Measurements from ENCODE around the gene C1QL2. TPM values are rescaled to one million over a fixed set of nuclear protein-coding genes. Genes with fewer than 3 reads are reported as not detected.

C1QL2 gene
- total and polyA plus RNA-seq, 4 donors = 0.03 to 0.31 TPM; not detected in 2

DNA sequence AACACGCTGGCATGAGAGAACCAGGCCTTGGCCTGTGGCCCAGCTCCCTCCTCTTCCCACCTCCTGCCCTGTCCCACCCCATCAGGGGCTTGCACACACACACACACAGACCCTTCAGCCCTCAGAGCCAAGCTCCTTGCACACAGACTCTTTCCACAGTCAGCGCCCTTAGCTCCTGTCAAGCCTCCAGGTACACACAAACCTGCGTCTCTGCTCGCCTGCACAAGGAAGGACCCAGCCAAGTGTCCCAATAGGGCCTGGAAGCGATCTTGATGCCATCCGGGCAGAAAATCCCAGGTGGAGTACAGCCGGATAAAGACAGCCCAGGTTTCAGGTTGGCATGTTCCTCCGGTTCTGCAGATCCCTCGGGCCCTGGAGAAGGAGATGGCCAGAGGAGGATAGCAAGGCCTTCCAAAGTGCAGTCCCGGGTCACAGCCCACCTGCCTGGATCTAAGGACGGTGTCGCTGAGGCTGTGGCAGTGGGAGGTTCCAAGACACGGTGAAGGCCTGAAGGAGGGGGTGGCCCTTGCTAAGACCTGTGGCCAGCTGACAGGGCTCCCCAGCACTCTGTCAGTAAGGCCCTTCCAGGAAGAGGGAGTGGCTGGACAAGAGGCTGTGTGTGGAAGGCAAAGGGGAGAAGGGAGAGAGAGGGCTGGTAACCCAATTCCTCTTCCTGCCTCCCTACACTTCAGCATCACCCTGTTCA is 46.6 kb upstream of the C1QL2 start:
- WGBS, 2 donors = 78 to 88% methylated on average over 13 of the region's 13 CpGs
- no peaks in the 10 kb centered on the region for H3K27me3 ChIP-seq (ENCODE audit: control insufficient read depth in 3 of 3, insufficient read depth in 3 of 3, low read length in 2 of 3)
- no peak overlapping the region for H3K9ac ChIP-seq (ENCODE audit: insufficient read depth in 1 of 2, low read length in 2 of 2)
- H3K36me3 ChIP-seq (ENCODE audit: control insufficient read depth in 4 of 4, insufficient read depth in 4 of 4, low read length in 4 of 4) = no peaks in the 10 kb centered on the region
- H3K27ac ChIP-seq (ENCODE audit: low read depth in 1 of 2, low read length in 1 of 2) = no peak overlapping the region
- no peak overlapping the region for H3K4me3 ChIP-seq
- no peaks in the 10 kb centered on the region for H3K4me1 ChIP-seq (ENCODE audit: control insufficient read depth in 5 of 5, insufficient read depth in 5 of 5, low read length in 5 of 5)
- no peak for TF ChIP-seq CTCF (IDR thresholded peaks at IDR 0.05; ENCODE audit: control extremely low read depth, extremely low read depth)
- no peak for ATAC-seq (ENCODE audit: insufficient read depth, low FRiP score)
- no peaks in the 10 kb centered on the region for H3K9me3 ChIP-seq (ENCODE audit: control insufficient read depth in 4 of 4, insufficient read depth in 3 of 4, low read length in 3 of 4)
- no peak for DNase-seq

GRCh38 chr2:119204525-119204924 is 46.0 kb upstream of the C1QL2 start:
- H3K27ac ChIP-seq (ENCODE audit: low read depth in 1 of 2, low read length in 1 of 2) = no peak overlapping the region
- H3K9ac ChIP-seq (ENCODE audit: insufficient read depth in 1 of 2, low read length in 2 of 2) = no peak overlapping the region
- H3K36me3 ChIP-seq (ENCODE audit: control insufficient read depth in 4 of 4, insufficient read depth in 4 of 4, low read length in 4 of 4) = no peaks in the 10 kb centered on the region
- WGBS, 2 donors = 84 to 94% methylated on average over 6 of the region's 6 CpGs
- TF ChIP-seq CTCF (IDR thresholded peaks at IDR 0.05; ENCODE audit: control extremely low read depth, extremely low read depth) = no peak
- no peak for ATAC-seq (ENCODE audit: insufficient read depth, low FRiP score)
- no peaks in the 10 kb centered on the region for H3K27me3 ChIP-seq (ENCODE audit: control insufficient read depth in 3 of 3, insufficient read depth in 3 of 3, low read length in 2 of 3)
- no peaks in the 10 kb centered on the region for H3K9me3 ChIP-seq (ENCODE audit: control insufficient read depth in 4 of 4, insufficient read depth in 3 of 4, low read length in 3 of 4)
- DNase-seq = no peak
- no peaks in the 10 kb centered on the region for H3K4me1 ChIP-seq (ENCODE audit: control insufficient read depth in 5 of 5, insufficient read depth in 5 of 5, low read length in 5 of 5)
- no peak overlapping the region for H3K4me3 ChIP-seq

- TF ChIP-seq CTCF (IDR thresholded peaks at IDR 0.05; ENCODE audit: control extremely low read depth, extremely low read depth) = no peak
- WGBS, 2 donors = 72 to 88% methylated on average over 1 of the region's 1 CpG
- H3K4me3 ChIP-seq = no peak overlapping the region
- H3K9ac ChIP-seq (ENCODE audit: insufficient read depth in 1 of 2, low read length in 2 of 2) = no peak overlapping the region
- H3K27me3 ChIP-seq (ENCODE audit: control insufficient read depth in 3 of 3, insufficient read depth in 3 of 3, low read length in 2 of 3) = no peaks in the 10 kb centered on the region
- ATAC-seq (ENCODE audit: insufficient read depth, low FRiP score) = no peak
- peaks cover 0 to 10% (median 4%) of the 10 kb centered on the region in 5 donors for H3K4me1 ChIP-seq (ENCODE audit: control insufficient read depth in 5 of 5, insufficient read depth in 5 of 5, low read length in 5 of 5)
- no peak overlapping the region for H3K27ac ChIP-seq (ENCODE audit: low read depth in 1 of 2, low read length in 1 of 2)
- H3K36me3 ChIP-seq (ENCODE audit: control insufficient read depth in 4 of 4, insufficient read depth in 4 of 4, low read length in 4 of 4) = no peaks in the 10 kb centered on the region
- H3K9me3 ChIP-seq (ENCODE audit: control insufficient read depth in 4 of 4, insufficient read depth in 3 of 4, low read length in 3 of 4) = peaks cover 0 to 2% (median 0%) of the 10 kb centered on the region in 4 donors
- DNase-seq = no peak
Measured at GRCh38 chr2:119202610-119203310, 44.2 kb upstream of the C1QL2 start.
